Activated CD8-positive, alpha-beta T cell treated with anti-CD3 and anti-CD28 coated beads for 36 hours (primary cell): Measurements from ENCODE around the gene PANK4. TPM values are rescaled to one million over a fixed set of nuclear protein-coding genes. Genes with fewer than 3 reads are reported as not detected.

ENCODE experiments used
- ATAC-seq: fragments of 200-7000 bp; cut with Tn5 transposase; one replicate; pipeline ENCODE4 v1.10.0; 2021; ENCODE audit warnings: mild to moderate bottlenecking, moderate library complexity
- CTCF ChIA-PET: fragments of 350-600 bp; sonication (Branson Sonifier 250); formaldehyde crosslinking; loops from one replicate; lab custom pipeline; 2021; ENCODE audit warnings: antibody characterized with exemption; lab: Charles Lee
- POLR2A ChIA-PET: fragments of 350-600 bp; sonication (Branson Sonifier 250); formaldehyde crosslinking; loops from one replicate; lab custom pipeline; 2021; ENCODE audit warnings: antibody characterized with exemption; lab: Charles Lee
- DNase-seq: peaks from one replicate; pipeline ENCODE4 v3.0.0-alpha.2; 2020
- H3K27ac Mint-ChIP-seq: one replicate; pipeline ENCODE4 v1.8.0; 2021; ENCODE audit warnings: mild to moderate bottlenecking, mixed read lengths
- H3K27me3 Mint-ChIP-seq: one replicate; pipeline ENCODE4 v1.8.0; 2021; ENCODE audit warnings: mixed read lengths
- H3K36me3 Mint-ChIP-seq: one replicate; pipeline ENCODE4 v1.8.0; 2021; ENCODE audit warnings: low read depth, mixed read lengths
- H3K4me1 Mint-ChIP-seq: one replicate; pipeline ENCODE4 v1.8.0; 2021; ENCODE audit warnings: low read depth, mixed read lengths
- H3K4me3 Mint-ChIP-seq: one replicate; pipeline ENCODE4 v1.8.0; 2021; ENCODE audit warnings: mild to moderate bottlenecking, moderate library complexity, mixed read lengths
- H3K9me3 Mint-ChIP-seq: one replicate; pipeline ENCODE4 v1.8.0; 2021; ENCODE audit warnings: mixed read lengths
- CTCF ChIP-seq: fragments of 200-600 bp; IDR thresholded peaks from one replicate; pipeline ENCODE4 v1.8.0; 2022; ENCODE audit warnings: antibody characterized with exemption, mild to moderate bottlenecking
- intact Hi-C: fragments of 100-400 bp; cut with micrococcal nuclease; formaldehyde crosslinking; loops from one replicate; pipeline ENCODE4 v1.10.0; 2022
- total RNA-seq, 2 experiments: library from RNA; stranded (reverse); gene quantifications; one replicate each; pipeline ENCODE4 v1.2.3, GENCODE V29; 2021

Gene PANK4
- total RNA-seq, 2 experiments from 2014 or later = 39.0 to 40.6 TPM

GRCh38 chr1:2488688-2489087 is 37.7 kb downstream of the PANK4 start:
- ChIA-PET POLR2A (interaction anchor here (1.2 kb wide), 1 partner anchor 18 kb away, joined by 4 read pairs; no protein-coding TSS in a partner anchor), CTCF (interaction anchor here (1.1 kb wide), 1 partner anchor 73 kb away, joined by 3 read pairs; no protein-coding TSS in a partner anchor)
- intact Hi-C loops = no loop called here

GRCh38 chr1:2486558-2486957 is 39.8 kb downstream of the PANK4 start:
- TF ChIP-seq CTCF = no peak
- intact Hi-C loops = no loop called here
- H3K4me3 Mint-ChIP-seq = no peak overlapping the region
- no peaks in the 10 kb centered on the region for H3K4me1 Mint-ChIP-seq
- peaks cover 8% of the 10 kb centered on the region for H3K9me3 Mint-ChIP-seq
- POLR2A ChIA-PET = no interaction called here
- CTCF ChIA-PET = no interaction called here
- no peak overlapping the region for H3K27ac Mint-ChIP-seq
- DNase-seq (no peak), ATAC-seq (no peak)
- no peaks in the 10 kb centered on the region for H3K36me3 Mint-ChIP-seq
- H3K27me3 Mint-ChIP-seq = no peaks in the 10 kb centered on the region

More at GRCh38 chr1:2488688-2489087, 37.7 kb downstream of the PANK4 start:
- DNase-seq (no peak), ATAC-seq (no peak)
- Mint-ChIP-seq H3K27ac (no peak overlapping the region), H3K27me3 (no peaks in the 10 kb centered on the region), H3K9me3 (peaks cover 8% of the 10 kb centered on the region), H3K4me3 (no peak overlapping the region), H3K4me1 (peaks cover 8% of the 10 kb centered on the region), H3K36me3 (no peaks in the 10 kb centered on the region)
- TF ChIP-seq CTCF = no peak

GRCh38 chr1:2486041-2486440 is 40.4 kb downstream of the PANK4 start:
- POLR2A ChIA-PET = no interaction called here
- DNase-seq (no peak), ATAC-seq (no peak)
- intact Hi-C loops = no loop called here
- Mint-ChIP-seq H3K36me3 (no peaks in the 10 kb centered on the region), H3K4me3 (no peak overlapping the region), H3K27me3 (no peaks in the 10 kb centered on the region), H3K9me3 (peaks cover 8% of the 10 kb centered on the region), H3K27ac (no peak overlapping the region), H3K4me1 (no peaks in the 10 kb centered on the region)
- CTCF ChIA-PET = no interaction called here
- TF ChIP-seq CTCF = no peak

GRCh38 chr1:2483970-2484369 is 42.4 kb downstream of the PANK4 start:
- ChIA-PET POLR2A (no interaction called here), CTCF (no interaction called here)
- Mint-ChIP-seq H3K36me3 (no peaks in the 10 kb centered on the region), H3K4me3 (no peak overlapping the region), H3K27ac (no peak overlapping the region), H3K4me1 (no peaks in the 10 kb centered on the region), H3K27me3 (no peaks in the 10 kb centered on the region), H3K9me3 (peaks cover 6% of the 10 kb centered on the region)
- ATAC-seq (no peak), DNase-seq (no peak)
- intact Hi-C loops = no loop called here
- TF ChIP-seq CTCF = no peak

- Mint-ChIP-seq H3K27me3 (no peaks in the 10 kb centered on the region), H3K36me3 (no peaks in the 10 kb centered on the region), H3K27ac (no peak overlapping the region), H3K9me3 (peaks cover 1% of the 10 kb centered on the region), H3K4me3 (no peak overlapping the region), H3K4me1 (no peaks in the 10 kb centered on the region)
- TF ChIP-seq CTCF = no peak
- DNase-seq (no peak), ATAC-seq (no peak)
- ChIA-PET POLR2A (no interaction called here), CTCF (no interaction called here)
- intact Hi-C loops = no loop called here
These were observed 43.4 kb downstream of the PANK4 start for GRCh38 chr1:2483026-2483425.
